ENCODE data around the gene MAGEA3.
"Not testable (repeated sequence)": the region's sequence is repeated elsewhere in the genome, so short reads cannot be mapped to it uniquely, and the experiment has no call there.

GRCh38 chrX:152734143-152734858 lies 35.7 kb downstream of the MAGEA3 start:
- TF ChIP-seq POLR2AphosphoS5, CTCF, POLR2A (IDR thresholded peaks at IDR 0.05): not testable (repeated sequence)

Measured in suprapubic skin (tissue), 4 donors.